NCI-H128 (cell line): Measurements from ENCODE around the gene SCO2.
"Not testable (repeated sequence)": the region's sequence is repeated elsewhere in the genome, so short reads cannot be mapped to it uniquely, and the experiment has no call there.

Source experiments
- DNase-seq: peaks from one replicate; lab custom pipeline; 2025; ENCODE audit not compliant: unreplicated experiment; lab: John Stamatoyannopoulos, UW

The SCO2 gene

GRCh38 chr22:50522208-50522805 is 3.1 kb downstream of the SCO2 start:
- no peak for DNase-seq

GRCh38 chr22:50521710-50522109 is 3.7 kb downstream of the SCO2 start:
- DNase-seq = no peak

GRCh38 chr22:50520826-50521453 is 4.5 kb downstream of the SCO2 start:
- no peak for DNase-seq

- DNase-seq = not testable (repeated sequence)
These were observed 5.2 kb downstream of the SCO2 start for GRCh38 chr22:50520184-50520583.

- DNase-seq = no peak
These were observed 6.2 kb downstream of the SCO2 start for GRCh38 chr22:50519151-50519550.

GRCh38 chr22:50518606-50519005 is 6.8 kb downstream of the SCO2 start:
- no peak for DNase-seq

- no peak for DNase-seq
These were observed 7.7 kb downstream of the SCO2 start for GRCh38 chr22:50517495-50518260.

- no peak for DNase-seq
These were observed 8.5 kb downstream of the SCO2 start for GRCh38 chr22:50516891-50517290.

GRCh38 chr22:50516068-50516467 is 9.3 kb downstream of the SCO2 start:
- DNase-seq = no peak

GRCh38 chr22:50513175-50513574 is 12.2 kb downstream of the SCO2 start:
- DNase-seq = no peak

GRCh38 chr22:50508897-50509296 is 16.5 kb downstream of the SCO2 start:
- DNase-seq = no peak

- peak; percentile 80 for DNase-seq
These were observed 17.2 kb downstream of the SCO2 start, which contains the start of gene NCAPH2 for GRCh38 chr22:50507991-50508884. Gene NCAPH2, plus strand, starts transcription at chr22:50508224. Its CDS starts 114 bp downstream, at chr22:50508338.

GRCh38 chr22:50507421-50507990 is 17.9 kb downstream of the SCO2 start, which contains the start of gene LMF2:
Gene LMF2, minus strand, starts transcription at chr22:50507702. Its CDS starts 27 bp downstream, at chr22:50507675.
- no peak for DNase-seq

- DNase-seq = peak; percentile 19
These were observed 18.6 kb downstream of the SCO2 start for GRCh38 chr22:50506611-50507420.

- no peak for DNase-seq
These were observed 19.4 kb downstream of the SCO2 start for GRCh38 chr22:50505776-50506610.

- DNase-seq = no peak
These were observed 20.1 kb downstream of the SCO2 start for GRCh38 chr22:50505276-50505775.

- no peak for DNase-seq
These were observed 20.8 kb downstream of the SCO2 start for GRCh38 chr22:50504369-50505211.
